UCSD-AML1 (cell line): ENCODE data around the gene ENKUR.
"Not testable (repeated sequence)": the region's sequence is repeated elsewhere in the genome, so short reads cannot be mapped to it uniquely, and the experiment has no call there.

Source experiments
- DNase-seq: peaks from one replicate; lab custom pipeline; 2025; ENCODE audit not compliant: unreplicated experiment; lab: John Stamatoyannopoulos, UW

The ENKUR gene

GRCh38 chr10:24979685-24980084, 36.3 kb downstream of the ENKUR start:
- no peak for DNase-seq

GRCh38 chr10:24974976-24975375, 41.0 kb downstream of the ENKUR start:
- no peak for DNase-seq

GRCh38 chr10:24973163-24973562, 42.8 kb downstream of the ENKUR start:
- no peak for DNase-seq

GRCh38 chr10:24971374-24971773, 44.6 kb downstream of the ENKUR start:
- no peak for DNase-seq

GRCh38 chr10:24969841-24970281, 46.1 kb downstream of the ENKUR start:
- DNase-seq: no peak

DNA sequence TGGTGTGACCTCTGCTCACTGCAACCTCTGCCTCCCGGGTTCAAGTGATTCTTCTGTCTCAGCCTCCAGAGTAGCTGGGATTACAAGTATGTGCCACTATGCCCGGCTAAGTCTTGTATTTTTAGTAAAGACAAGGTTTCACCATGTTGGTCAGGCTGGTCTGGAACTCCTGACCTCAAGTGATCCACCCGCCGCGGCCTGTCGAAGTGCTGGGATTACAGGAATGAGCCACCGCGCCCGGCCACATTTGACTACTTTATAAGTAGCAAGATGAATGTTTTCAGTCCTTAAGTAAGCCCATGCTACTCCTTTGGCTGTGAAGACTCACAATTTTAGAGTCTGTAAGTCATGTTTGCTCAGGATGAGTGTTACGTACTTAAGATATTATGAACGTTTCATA, 47.0 kb downstream of the ENKUR start:
- not testable (repeated sequence) for DNase-seq

GRCh38 chr10:24968349-24968748, 47.6 kb downstream of the ENKUR start:
- no peak for DNase-seq

DNA sequence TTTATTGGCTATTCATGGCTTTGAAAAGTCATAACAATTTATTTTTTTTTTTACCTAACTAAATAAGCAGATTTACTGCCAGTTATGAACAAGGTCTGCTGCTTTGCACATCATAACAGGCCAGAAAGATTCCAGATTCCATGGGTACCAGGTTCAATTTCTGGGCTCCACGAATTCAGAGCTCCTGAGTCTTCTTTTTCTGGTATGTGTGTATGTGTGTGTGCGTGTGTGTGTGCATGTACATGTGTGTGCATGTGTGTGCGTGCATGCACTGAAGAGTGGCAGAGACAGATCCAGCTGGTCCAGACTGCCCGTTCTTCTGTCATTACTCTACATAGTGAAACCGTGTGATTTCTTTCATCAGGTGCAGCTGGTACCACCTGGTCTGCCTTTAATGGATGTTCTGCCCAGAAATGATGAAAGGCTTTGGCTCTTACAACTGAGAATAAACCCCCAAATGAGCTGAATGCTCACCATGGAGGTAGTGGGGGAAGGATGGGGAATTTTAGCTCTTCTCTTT, 48.9 kb downstream of the ENKUR start:
- DNase-seq: no peak

- no peak for DNase-seq
Measured at GRCh38 chr10:24965051-24965450, 50.9 kb downstream of the ENKUR start.

DNA sequence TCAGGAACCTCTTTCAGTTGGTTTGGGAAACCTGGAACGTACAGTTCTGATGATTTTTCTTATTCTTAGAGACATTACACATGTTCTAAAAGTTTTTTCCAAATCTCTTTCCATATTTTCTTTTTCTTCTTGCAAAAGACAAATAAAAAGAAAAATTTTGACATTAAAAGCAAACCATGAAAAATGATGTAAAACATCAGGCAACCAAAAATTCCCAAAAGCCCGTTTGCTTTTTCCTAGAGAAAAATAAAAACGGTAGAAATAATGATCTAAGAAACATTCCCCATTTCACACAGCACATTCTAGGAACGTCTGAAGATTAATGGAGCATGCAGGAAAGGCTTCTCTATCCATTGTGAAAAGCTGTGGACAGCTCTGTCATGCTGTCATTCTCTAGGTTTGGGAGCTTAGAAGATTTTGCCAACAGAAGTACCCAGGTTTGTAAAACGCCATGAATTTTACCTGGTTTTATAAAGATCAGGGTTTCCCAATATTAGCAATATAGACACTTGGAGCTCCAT, 52.4 kb downstream of the ENKUR start:
- no peak for DNase-seq

DNA sequence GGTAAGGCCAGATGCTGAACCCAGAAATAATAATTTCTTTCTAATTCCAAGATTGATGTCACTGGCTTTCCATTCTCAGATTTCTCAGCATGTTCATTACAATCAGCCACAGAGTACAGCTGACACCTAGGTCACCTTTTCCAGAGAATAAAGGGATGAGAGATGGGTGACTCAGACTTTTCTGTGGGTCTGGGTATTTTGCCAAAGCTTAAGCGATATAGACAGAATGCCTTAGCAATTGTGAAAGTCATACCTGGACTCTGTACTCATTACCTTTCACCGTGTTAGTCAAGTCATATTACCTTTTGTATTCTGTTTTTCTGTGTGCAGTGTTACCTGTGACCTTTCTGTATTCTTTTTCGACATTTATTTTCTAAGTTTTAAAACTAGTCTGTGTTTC, 53.0 kb downstream of the ENKUR start:
- DNase-seq: no peak

- DNase-seq: no peak
Measured at GRCh38 chr10:24961582-24961981, 54.4 kb downstream of the ENKUR start.

GRCh38 chr10:24959382-24959730, 56.6 kb downstream of the ENKUR start:
- DNase-seq: no peak

- no peak for DNase-seq
Measured at GRCh38 chr10:24958721-24959381, 57.1 kb downstream of the ENKUR start.

DNA sequence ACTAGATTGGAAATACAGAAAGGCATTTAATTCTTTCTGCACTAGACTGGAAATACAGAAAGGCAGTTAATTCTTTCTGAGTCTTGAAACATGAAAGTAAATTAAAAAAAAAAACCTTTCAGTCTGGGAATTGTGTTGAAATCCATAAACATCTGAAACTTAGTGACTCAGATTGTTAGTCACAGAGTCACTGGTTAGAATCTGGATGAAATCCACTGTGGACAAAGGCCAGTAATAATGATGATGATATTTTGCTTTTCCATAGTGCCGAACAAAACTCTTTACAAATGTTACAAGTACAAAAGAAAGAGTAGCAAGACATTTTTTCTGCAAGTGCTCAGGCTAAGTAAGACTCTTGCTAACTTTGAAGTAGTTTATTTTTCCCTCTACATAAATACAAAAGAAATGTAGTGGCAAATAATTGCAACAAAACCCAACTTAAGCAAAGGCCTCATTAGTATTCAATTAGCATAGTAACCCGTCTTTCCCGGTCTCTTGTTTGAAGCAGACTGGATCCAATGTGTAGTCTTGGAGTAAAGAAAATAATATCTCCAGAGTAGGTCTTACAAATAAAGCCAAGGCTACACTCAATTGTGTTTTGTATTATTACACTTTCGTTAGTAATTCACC, 57.8 kb downstream of the ENKUR start:
- DNase-seq: no peak

GRCh38 chr10:24957624-24958051, 58.3 kb downstream of the ENKUR start:
- not testable (repeated sequence) for DNase-seq

DNA sequence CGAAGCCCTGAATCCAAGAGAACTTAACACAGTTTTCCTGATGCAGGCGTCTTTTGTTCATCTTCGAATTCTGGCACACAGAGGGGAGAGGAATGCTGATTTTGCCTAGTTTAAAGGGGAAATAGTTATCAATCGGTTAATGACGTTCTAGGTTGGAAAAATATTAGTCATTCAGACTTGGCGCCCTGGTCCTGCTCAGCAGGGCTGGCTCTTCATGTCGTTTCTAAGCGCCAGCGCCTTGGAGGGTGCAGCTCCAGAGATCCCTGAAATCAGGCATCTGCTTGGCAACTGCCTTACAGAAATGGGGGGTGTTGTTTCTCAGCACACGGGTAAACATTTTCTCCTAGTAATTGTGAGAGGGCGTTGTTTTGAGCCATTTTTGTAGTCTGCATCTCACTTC, 62.3 kb downstream of the ENKUR start:
- DNase-seq: no peak

GRCh38 chr10:24952707-24953645, 63.0 kb downstream of the ENKUR start:
- peak; percentile 67 for DNase-seq

GRCh38 chr10:24952143-24952706, 63.7 kb downstream of the ENKUR start, which contains the start of gene PRTFDC1:
Gene PRTFDC1, minus strand, starts transcription at chr10:24952606. Its CDS starts 31 bp downstream, at chr10:24952575.
- peak; percentile 64 for DNase-seq

GRCh38 chr10:24951201-24952142, 64.5 kb downstream of the ENKUR start:
- DNase-seq: peak; percentile 66
